IPS-18a (cell line): Measurements from ENCODE around the gene LAMB3.
A peak's percentile ranks its signal among the peaks of the same experiment; 100 is the strongest.
"Not testable (repeated sequence)": the region's sequence is repeated elsewhere in the genome, so short reads cannot be mapped to it uniquely, and the experiment has no call there.

Experiments used
- H3K27ac ChIP-seq: one replicate; pipeline ENCODE4 v1.5.1; 2013; ENCODE audit warnings: low read length
- H3K27me3 ChIP-seq: one replicate; pipeline ENCODE4 v1.6.1; 2013; ENCODE audit warnings: mild to moderate bottlenecking, low read length; ENCODE audit not compliant: control insufficient read depth, insufficient read depth
- H3K36me3 ChIP-seq: one replicate; pipeline ENCODE4 v1.6.1; 2013; ENCODE audit warnings: low read depth, low read length; ENCODE audit not compliant: control insufficient read depth
- H3K4me1 ChIP-seq: one replicate; pipeline ENCODE4 v1.6.1; 2013; ENCODE audit warnings: low read depth, low read length; ENCODE audit not compliant: control insufficient read depth
- H3K4me3 ChIP-seq: one replicate; pipeline ENCODE4 v1.5.1; 2013; ENCODE audit warnings: low read length
- H3K9ac ChIP-seq: one replicate; pipeline ENCODE4 v1.6.1; 2013; ENCODE audit warnings: mild to moderate bottlenecking, low read length, moderate library complexity
- H3K9me3 ChIP-seq: one replicate; pipeline ENCODE4 v1.6.1; 2013; ENCODE audit warnings: low read depth, low read length; ENCODE audit not compliant: control insufficient read depth

Gene LAMB3

DNA sequence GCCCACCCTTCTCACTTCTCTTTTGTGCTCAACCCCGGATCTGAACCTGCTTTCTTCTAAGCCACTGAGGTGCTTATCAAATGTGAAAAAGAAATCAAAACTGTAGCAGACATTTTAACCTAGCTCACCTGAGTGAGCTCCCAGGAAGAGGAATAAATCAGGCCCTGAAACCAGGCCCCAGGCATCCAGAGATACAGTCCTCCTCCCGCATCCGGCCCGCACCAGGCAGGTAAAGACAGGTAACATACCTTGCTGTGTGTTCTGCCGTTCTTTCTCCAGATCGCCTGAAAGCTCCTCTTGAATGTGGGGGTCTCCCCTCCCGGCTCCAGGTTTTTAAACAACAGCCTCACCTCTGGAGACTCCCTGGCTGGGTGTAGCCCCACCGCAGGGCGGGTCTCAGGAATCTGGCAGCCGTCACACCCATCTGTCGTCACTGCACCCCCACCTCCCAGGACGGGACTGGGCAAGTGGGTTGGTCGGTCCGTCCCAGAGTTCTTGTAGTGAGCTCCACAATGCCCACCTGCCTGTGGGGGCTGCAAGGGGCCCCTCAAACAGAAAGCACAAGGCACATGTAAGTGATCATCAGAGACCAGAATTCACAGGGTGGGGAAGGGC, at the start of gene LAMB3:
TSS of gene LAMB3 (minus strand) at position 305 of the 615 bp plus-strand sequence. CDS start 1,481 bp downstream, outside the sequence.
- H3K27ac ChIP-seq = no peak within 1 kb of the TSS
- no peaks in the 10 kb centered on the region for H3K36me3 ChIP-seq
- H3K27me3 ChIP-seq = no peaks in the 10 kb centered on the region
- no peaks in the 10 kb centered on the region for H3K9me3 ChIP-seq
- no peak within 1 kb of the TSS for H3K9ac ChIP-seq
- H3K4me1 ChIP-seq = peaks cover 16% of the 10 kb centered on the region
- H3K4me3 ChIP-seq = peak within 1 kb of the TSS; percentile 0

DNA sequence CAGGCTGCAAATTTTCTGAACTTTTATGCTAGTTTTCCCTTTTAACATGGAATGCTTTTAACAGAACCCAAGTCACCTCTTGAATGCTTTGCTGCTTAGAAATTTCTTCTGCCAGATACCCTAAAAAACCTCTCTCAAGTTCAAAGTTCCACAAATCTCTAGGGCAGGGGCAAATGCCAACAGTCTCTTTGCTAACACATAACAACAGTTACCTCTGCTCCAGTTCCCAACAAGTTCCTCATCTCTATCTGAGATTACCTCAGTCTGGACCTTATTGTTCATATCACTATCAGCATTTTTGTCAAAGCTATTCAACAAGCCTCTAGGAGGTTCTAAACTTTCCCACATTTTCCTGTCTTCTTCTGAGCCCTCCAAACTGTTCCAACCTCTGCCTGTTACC, 48.5 kb upstream of the LAMB3 start:
- not testable (repeated sequence) for H3K4me3 ChIP-seq, H3K9me3 ChIP-seq, H3K27ac ChIP-seq, H3K4me1 ChIP-seq, H3K27me3 ChIP-seq, H3K36me3 ChIP-seq, H3K9ac ChIP-seq

DNA sequence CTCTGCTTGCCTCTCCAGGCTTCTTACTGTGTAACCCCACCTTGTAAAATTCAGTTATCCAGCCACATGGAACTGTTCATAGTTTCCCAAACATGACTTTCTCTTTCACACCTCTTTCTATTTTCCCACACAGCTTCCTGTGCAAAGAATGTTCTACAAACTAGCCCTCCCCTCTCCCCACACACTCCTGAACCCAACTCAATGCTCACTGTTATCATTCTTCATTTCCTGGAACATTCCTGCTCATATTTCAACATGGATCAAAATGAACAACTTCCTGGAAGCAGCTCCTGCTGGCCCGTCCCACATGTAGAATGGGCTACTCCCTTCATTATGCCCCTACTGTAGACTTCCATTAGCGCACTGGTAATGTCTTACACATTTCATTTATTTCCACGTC, 44.9 kb upstream of the LAMB3 start:
- Histone ChIP-seq H3K36me3 (no peaks in the 10 kb centered on the region), H3K4me3 (no peak overlapping the region), H3K27ac (no peak overlapping the region), H3K9me3 (no peaks in the 10 kb centered on the region), H3K27me3 (peaks cover 7% of the 10 kb centered on the region), H3K9ac (no peak overlapping the region), H3K4me1 (no peaks in the 10 kb centered on the region)

DNA sequence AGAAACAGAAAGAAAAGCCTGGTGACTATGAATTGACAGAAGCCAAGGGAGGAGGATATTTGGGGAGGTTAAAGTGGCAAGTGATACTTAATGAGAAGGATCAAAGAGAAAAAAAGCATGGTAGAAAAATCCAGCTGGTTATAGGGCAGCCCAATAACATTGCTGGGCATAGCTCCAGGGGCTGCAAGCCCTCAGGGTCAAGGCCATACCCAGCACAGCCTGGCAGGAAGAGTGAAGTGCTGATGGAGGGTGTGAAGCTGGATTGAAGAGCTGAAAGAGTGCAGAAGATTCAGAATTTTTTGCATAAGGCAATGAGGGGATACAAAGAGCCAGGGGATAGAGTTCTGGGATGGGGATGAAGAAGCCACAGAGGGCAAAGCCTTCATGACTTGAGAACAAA, 44.4 kb upstream of the LAMB3 start:
- H3K36me3 ChIP-seq = no peaks in the 10 kb centered on the region
- H3K4me3 ChIP-seq = no peak overlapping the region
- H3K27me3 ChIP-seq = peaks cover 7% of the 10 kb centered on the region
- no peaks in the 10 kb centered on the region for H3K4me1 ChIP-seq
- H3K9ac ChIP-seq = no peak overlapping the region
- no peaks in the 10 kb centered on the region for H3K9me3 ChIP-seq
- H3K27ac ChIP-seq = no peak overlapping the region

DNA sequence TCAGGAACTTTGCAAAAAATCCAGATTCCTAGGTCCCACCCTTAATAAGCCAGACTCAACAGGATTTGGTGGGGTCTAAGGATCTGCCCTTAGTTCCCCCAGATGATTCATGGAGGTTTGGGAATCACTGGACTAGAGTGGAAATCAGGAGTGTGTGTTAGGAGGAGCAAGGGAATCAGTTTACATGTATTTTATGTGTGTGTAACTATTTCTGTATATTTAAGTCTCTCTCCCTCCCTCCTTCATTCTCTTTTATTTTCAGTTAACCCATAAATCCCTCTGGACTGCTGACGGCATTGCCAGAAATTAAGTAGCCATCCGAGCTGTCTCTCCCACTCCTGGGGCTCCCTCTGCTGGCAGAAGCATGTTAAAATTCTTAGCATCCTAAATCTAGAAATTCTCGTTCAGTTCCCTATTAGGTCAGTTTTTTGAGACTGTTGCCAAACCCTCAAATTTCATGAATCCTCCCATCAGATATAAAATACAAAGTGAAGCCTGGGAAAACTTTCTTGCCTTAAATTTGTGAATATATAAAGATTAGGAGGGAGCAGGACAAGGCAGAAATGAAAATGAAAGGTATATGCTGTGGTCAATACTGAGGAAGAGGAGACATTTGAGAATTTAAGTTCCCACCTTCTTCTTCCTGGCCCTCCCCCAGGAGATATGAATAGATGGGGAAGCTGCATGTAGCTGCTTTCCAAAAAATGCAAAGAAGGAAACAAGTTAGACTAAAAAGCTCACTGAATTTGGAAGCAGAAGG, 40.7 kb upstream of the LAMB3 start:
- H3K4me3 ChIP-seq = no peak overlapping the region
- H3K4me1 ChIP-seq = no peaks in the 10 kb centered on the region
- H3K36me3 ChIP-seq = no peaks in the 10 kb centered on the region
- H3K27me3 ChIP-seq = peaks cover 7% of the 10 kb centered on the region
- no peak overlapping the region for H3K27ac ChIP-seq
- no peaks in the 10 kb centered on the region for H3K9me3 ChIP-seq
- no peak overlapping the region for H3K9ac ChIP-seq

DNA sequence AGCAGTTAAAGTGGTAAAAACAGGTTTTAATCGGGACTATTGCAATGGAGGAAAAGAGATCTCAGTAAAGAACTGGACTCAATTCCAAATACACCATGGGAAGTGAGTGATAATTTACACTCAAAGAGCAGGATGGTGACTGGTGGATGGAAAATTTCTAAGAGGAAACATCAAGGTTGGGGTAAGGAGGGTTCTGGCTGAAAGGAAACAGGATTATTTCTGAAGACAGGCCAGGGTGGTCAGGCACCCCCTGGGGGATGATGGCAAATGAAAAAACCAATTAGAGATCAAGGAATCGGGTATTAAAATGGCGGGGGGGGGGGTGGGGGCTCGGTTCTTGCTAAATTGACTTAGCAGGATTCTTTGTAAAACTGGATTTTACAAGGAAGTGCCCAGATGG, 40.1 kb upstream of the LAMB3 start:
- Histone ChIP-seq H3K27me3 (peaks cover 7% of the 10 kb centered on the region), H3K4me1 (no peaks in the 10 kb centered on the region), H3K27ac (no peak overlapping the region), H3K9me3 (no peaks in the 10 kb centered on the region), H3K36me3 (no peaks in the 10 kb centered on the region), H3K4me3 (no peak overlapping the region), H3K9ac (no peak overlapping the region)

DNA sequence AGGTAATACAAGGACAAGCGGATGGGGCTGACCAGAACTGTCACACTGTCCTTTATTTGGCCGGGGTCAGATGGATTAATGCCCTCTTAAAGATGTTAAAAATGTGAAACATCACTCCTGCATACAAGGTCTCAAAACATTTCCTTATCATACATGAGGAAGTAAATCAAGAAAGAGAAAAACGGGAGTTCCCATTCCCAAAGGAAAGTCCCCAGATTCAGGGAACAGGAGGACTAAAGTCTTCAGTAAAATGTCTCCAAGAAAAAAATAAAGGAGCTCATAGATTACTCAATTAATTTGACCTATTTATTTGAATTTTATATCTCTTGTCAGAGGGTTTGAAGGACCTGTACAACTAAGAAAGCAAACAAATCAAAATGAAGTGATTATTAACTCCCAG, 39.0 kb upstream of the LAMB3 start:
- Histone ChIP-seq H3K27me3 (peaks cover 7% of the 10 kb centered on the region), H3K9ac (no peak overlapping the region), H3K9me3 (no peaks in the 10 kb centered on the region), H3K27ac (no peak overlapping the region), H3K4me3 (no peak overlapping the region), H3K4me1 (no peaks in the 10 kb centered on the region), H3K36me3 (no peaks in the 10 kb centered on the region)

DNA sequence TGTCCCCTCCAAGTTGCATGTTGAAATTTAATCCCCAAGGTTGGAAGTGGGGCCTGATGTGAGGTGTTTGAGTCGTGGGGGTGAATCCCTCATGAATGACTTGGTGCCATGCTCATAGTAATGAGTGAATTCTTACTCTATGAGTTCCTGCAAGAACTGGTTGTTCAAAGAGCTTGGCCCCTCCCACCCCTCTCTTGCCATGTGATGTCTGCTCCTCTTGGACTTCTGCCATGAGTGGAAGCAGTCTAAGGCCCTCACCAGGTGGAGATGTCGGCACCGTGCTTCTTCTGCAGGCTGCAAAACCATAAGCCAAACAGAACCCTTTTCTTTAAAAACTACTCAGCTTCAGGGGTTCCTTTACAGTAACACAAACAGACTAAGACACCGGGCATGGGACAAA, 37.3 kb upstream of the LAMB3 start:
- no peak overlapping the region for H3K9ac ChIP-seq
- no peaks in the 10 kb centered on the region for H3K36me3 ChIP-seq
- no peaks in the 10 kb centered on the region for H3K4me1 ChIP-seq
- H3K9me3 ChIP-seq = no peaks in the 10 kb centered on the region
- no peak overlapping the region for H3K4me3 ChIP-seq
- H3K27ac ChIP-seq = no peak overlapping the region
- peaks cover 7% of the 10 kb centered on the region for H3K27me3 ChIP-seq

DNA sequence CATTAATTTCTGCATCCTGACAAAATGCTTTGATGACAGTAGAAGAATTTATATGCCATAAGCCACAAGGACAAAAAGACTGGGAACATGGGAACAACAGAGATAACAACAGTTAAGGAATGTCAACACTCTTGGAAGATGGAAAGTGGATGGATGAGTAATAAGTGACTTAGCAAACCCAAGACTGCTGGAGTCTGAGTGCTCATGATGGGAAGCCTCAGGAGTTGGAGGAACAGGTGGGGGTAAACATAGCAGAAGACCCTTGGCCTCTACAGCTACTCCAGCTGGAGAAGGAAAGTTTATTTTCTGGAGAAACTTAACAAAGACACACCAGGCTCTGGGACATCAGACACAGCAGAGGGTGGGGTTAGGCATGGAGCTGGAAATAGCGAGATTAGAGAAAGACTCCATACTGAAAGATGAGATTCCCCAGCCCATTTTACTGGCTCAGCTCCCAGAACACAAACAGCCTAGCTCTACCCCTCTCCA, 36.6 kb upstream of the LAMB3 start:
- H3K4me1 ChIP-seq = no peaks in the 10 kb centered on the region
- no peak overlapping the region for H3K9ac ChIP-seq
- H3K27me3 ChIP-seq = peaks cover under 1% of the 10 kb centered on the region
- H3K9me3 ChIP-seq = no peaks in the 10 kb centered on the region
- no peaks in the 10 kb centered on the region for H3K36me3 ChIP-seq
- H3K27ac ChIP-seq = no peak overlapping the region
- no peak overlapping the region for H3K4me3 ChIP-seq

DNA sequence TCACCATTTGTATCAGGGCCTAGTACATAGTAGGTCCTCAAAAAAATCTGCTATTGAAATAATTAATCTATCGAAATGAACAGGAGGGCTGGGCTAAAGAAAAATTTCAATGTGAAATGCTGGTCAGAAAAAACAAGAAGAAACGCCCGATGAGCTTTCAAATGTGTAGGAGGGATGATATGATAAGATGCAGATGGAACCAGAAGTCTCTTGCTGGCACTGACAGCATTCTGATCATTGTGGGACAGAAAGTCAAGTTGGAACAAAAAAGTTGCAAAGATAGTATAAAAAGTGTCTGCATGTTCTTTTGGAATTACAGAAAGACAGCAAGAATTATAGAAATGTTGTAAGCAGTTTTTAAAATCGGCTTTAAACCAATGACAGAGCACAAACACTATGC, 34.1 kb upstream of the LAMB3 start:
- H3K27me3 ChIP-seq = no peaks in the 10 kb centered on the region
- H3K36me3 ChIP-seq = no peaks in the 10 kb centered on the region
- H3K9me3 ChIP-seq = no peaks in the 10 kb centered on the region
- H3K4me3 ChIP-seq = no peak overlapping the region
- H3K27ac ChIP-seq = no peak overlapping the region
- no peak overlapping the region for H3K9ac ChIP-seq
- no peaks in the 10 kb centered on the region for H3K4me1 ChIP-seq

DNA sequence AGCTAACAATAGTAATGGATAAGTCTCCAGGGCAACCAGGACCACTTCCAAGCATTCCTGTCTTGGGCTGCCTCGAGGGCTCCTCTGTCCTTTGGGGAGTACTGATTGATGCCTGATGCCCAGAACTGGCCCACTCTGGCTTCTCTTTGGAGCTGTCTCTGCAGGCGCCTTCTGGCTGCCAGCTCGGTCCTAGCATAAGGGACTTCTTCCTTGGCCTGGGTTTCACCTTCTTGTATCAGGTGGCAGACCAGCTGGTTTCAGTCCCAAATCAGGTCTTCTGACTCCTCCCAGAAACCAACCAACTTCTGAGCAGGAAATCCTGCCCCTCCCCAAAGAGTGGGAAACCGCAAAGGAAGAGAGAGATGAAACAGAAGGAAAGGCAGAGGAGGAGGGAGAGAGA, 33.6 kb upstream of the LAMB3 start:
- H3K27ac ChIP-seq = no peak overlapping the region
- H3K4me1 ChIP-seq = no peaks in the 10 kb centered on the region
- H3K27me3 ChIP-seq = no peaks in the 10 kb centered on the region
- no peak overlapping the region for H3K4me3 ChIP-seq
- H3K9me3 ChIP-seq = no peaks in the 10 kb centered on the region
- no peak overlapping the region for H3K9ac ChIP-seq
- no peaks in the 10 kb centered on the region for H3K36me3 ChIP-seq

DNA sequence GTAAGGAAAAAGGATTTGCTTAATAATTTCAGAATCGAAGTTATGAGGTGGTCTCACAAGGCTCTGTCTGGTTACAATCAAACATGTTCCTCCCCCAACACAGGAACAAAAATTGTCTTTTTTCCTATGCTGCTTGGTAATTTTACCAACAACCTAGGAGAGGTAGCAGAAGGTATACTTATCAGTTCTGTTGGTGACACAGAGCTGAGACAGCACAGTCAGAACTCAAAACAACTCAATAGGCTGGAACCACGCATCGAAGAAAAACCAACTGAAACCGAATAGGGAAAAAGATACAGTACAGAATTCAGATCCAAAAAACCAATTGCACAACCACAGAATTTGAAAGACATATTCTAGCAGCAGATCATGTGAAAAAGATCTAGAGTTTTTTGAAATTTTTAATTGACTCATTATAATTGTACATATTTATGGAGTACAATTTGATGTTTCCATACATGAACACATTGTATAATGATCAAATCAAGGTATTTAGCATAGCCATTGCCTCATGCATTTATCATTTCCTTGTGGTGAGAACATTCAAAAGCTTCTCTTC, 26.8 kb upstream of the LAMB3 start:
- Histone ChIP-seq H3K27ac (no peak overlapping the region), H3K9me3 (no peaks in the 10 kb centered on the region), H3K27me3 (peaks cover 38% of the 10 kb centered on the region), H3K4me3 (no peak overlapping the region), H3K36me3 (no peaks in the 10 kb centered on the region), H3K9ac (no peak overlapping the region), H3K4me1 (no peaks in the 10 kb centered on the region)
